Esophagus squamous epithelium (tissue), 5 donors: ENCODE data around the gene CPPED1. TPM values are rescaled to one million over a fixed set of nuclear protein-coding genes. Genes with fewer than 3 reads are reported as not detected.

Experiments used
- DNase-seq: peaks from one replicate; lab custom pipeline; 2025; lab: John Stamatoyannopoulos, UW
- H3K27ac ChIP-seq, 4 donors: fragments of 200-600 bp; sonication (generic); one replicate each; pipeline ENCODE4 v1.5.1; 2016 to 2019; ENCODE audit warnings: mild to moderate bottlenecking in 1 of 4
- H3K27me3 ChIP-seq, 4 donors: fragments of 200-600 bp; sonication (generic); 1 replicate in 3 of 4; 2 replicates in 1 of 4; pipeline versions ENCODE4 v1.5.1 to v1.6.0; 2017 to 2021; ENCODE audit warnings: antibody characterized with exemption in 1 of 4
- H3K36me3 ChIP-seq, 3 donors: fragments of 200-600 bp; sonication (generic); one replicate each; pipeline ENCODE4 v1.5.1; 2016 to 2019
- H3K4me1 ChIP-seq, 3 donors: fragments of 200-600 bp; sonication (generic); one replicate each; pipeline ENCODE4 v1.5.1; 2017 to 2019
- H3K4me3 ChIP-seq, 4 donors: fragments of 200-600 bp; sonication (generic); 1 replicate in 3 of 4; 2 replicates in 1 of 4; pipeline ENCODE4 v1.5.1; 2016 to 2019; ENCODE audit warnings: mild to moderate bottlenecking in 2 of 4, moderate library complexity in 1 of 4
- H3K9me3 ChIP-seq, 3 donors: fragments of 200-600 bp; sonication (generic); one replicate each; pipeline ENCODE4 v1.5.1; 2016 to 2019
- POLR2A ChIP-seq, 4 donors: fragments of 450-650 bp; IDR thresholded peaks; one replicate each; pipeline ENCODE4 v1.6.1; 2017; ENCODE audit warnings: antibody characterized with exemption in 4 of 4, mild to moderate bottlenecking in 4 of 4, moderate library complexity in 3 of 4
- WGBS, 2 donors: methylation state at CpG; one replicate each; pipeline ENCODE4 v1.1.5; 2018; 5-methylcytosine and 5-hydroxymethylcytosine counted together
- intact Hi-C: fragments of 100-400 bp; cut with DNase I; formaldehyde crosslinking; loops from one replicate; pipeline ENCODE4 v1.15.0; 2022
- total RNA-seq, 4 donors: library from RNA; depleted of rRNA; stranded (reverse); fragments of >200 nt; gene quantifications; one replicate each; pipeline ENCODE4 v1.1.0, GENCODE V29; 2016
- TF ChIP-seq, protein P1 (sequence below), 6 experiments: fragments of 450-650 bp in 4 of 6; fragments of 200-600 bp in 2 of 6; sonication (generic) in 2 of 6; IDR thresholded peaks; one replicate each; pipeline ENCODE4 v1.5.1; 2016 to 2019; ENCODE audit warnings: antibody characterized with exemption in 6 of 6, mild to moderate bottlenecking in 4 of 6, moderate library complexity in 4 of 6
- donor health status: DM: yes; HTN: yes; CAD: no.

The CPPED1 gene
- total RNA-seq, 4 donors from 2014 or later: 14.3 to 45.6 (median 16.8) TPM

DNA sequence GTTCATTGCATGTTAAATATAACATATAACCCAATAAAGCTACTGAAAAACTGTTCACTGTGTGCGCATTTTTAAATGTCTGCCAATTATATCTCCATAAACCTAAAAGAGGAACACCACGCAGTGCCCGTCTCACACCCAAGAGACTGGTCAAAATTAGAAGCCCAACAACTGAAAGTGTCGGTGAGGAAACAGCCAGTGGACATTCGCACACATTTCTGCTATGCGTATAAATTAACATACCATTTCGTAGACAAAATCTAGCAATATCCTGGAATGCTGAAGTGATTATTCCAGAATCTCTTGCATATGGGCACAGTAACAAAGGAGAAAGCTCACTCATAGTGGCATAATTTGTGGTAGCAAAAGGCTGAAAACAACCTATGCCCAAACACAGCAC lies 55.9 kb downstream of the CPPED1 start:
- Histone ChIP-seq H3K36me3 (no peaks in the 10 kb centered on the region), H3K4me3 (no peak overlapping the region), H3K4me1 (no peaks in the 10 kb centered on the region), H3K27ac (no peak overlapping the region), H3K9me3 (peaks cover 0 to 14% (median 0%) of the 10 kb centered on the region in 3 donors), H3K27me3 (no peaks in the 10 kb centered on the region)
- DNase-seq: no peak
- intact Hi-C loops: no loop called here
- 92 to 93% methylated on average over 7 of the region's 7 CpGs for WGBS, 2 donors
- TF ChIP-seq POLR2A (IDR thresholded peaks at IDR 0.05): no peak
- TF ChIP-seq, protein P1, sequence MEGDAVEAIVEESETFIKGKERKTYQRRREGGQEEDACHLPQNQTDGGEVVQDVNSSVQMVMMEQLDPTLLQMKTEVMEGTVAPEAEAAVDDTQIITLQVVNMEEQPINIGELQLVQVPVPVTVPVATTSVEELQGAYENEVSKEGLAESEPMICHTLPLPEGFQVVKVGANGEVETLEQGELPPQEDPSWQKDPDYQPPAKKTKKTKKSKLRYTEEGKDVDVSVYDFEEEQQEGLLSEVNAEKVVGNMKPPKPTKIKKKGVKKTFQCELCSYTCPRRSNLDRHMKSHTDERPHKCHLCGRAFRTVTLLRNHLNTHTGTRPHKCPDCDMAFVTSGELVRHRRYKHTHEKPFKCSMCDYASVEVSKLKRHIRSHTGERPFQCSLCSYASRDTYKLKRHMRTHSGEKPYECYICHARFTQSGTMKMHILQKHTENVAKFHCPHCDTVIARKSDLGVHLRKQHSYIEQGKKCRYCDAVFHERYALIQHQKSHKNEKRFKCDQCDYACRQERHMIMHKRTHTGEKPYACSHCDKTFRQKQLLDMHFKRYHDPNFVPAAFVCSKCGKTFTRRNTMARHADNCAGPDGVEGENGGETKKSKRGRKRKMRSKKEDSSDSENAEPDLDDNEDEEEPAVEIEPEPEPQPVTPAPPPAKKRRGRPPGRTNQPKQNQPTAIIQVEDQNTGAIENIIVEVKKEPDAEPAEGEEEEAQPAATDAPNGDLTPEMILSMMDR (IDR thresholded peaks at IDR 0.05): no peak

DNA sequence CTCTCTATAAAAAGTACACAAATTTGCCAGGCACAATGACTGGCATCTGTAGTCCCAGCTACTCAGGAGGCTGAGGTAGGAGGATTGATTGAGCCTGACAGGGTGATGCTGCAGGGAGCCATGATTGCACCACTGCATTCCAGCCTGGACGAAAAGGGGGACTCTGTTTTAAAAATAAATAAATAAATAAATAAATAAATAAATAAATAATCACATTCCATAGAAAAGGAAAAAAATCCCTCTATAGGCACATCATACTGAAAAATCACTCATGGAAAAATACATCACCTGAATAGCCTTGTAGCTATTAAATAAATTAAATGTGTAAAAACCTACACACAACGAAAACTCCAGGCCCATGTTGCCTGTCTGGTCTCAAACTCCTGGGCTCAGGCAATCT lies 56.4 kb downstream of the CPPED1 start:
- Histone ChIP-seq H3K4me1 (no peaks in the 10 kb centered on the region), H3K4me3 (no peak overlapping the region), H3K36me3 (no peaks in the 10 kb centered on the region), H3K9me3 (peaks cover 0 to 14% (median 0%) of the 10 kb centered on the region in 3 donors), H3K27me3 (no peaks in the 10 kb centered on the region), H3K27ac (no peak overlapping the region)
- intact Hi-C loops: no loop called here
- 88 to 92% methylated on average over 2 of the region's 2 CpGs for WGBS, 2 donors
- no peak for DNase-seq
- no peak for TF ChIP-seq POLR2A (IDR thresholded peaks at IDR 0.05)
- TF ChIP-seq, protein P1 (IDR thresholded peaks at IDR 0.05): no peak

DNA sequence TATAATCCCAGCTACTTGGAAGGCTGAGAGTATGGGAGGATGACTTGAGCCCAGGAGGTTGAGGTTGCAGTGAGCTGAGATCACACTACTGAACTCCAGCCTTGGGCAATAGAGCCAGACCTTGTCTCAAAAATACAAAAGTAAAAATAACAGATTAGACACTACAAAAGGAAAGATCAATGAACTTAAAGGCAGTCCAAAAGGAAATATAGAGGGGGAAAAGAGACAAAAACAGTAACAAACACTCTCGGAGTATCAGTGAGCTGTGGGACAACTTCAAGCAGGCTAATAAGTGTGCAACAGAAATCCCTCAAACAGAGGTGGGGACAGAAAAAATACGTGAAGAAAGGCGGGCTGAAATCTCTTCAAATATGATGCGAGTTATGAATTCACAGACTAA lies 58.8 kb downstream of the CPPED1 start:
- no peak for TF ChIP-seq POLR2A (IDR thresholded peaks at IDR 0.05)
- TF ChIP-seq, protein P1 (IDR thresholded peaks at IDR 0.05): no peak
- intact Hi-C loops: no loop called here
- Histone ChIP-seq H3K4me1 (no peaks in the 10 kb centered on the region), H3K4me3 (no peak overlapping the region), H3K27ac (no peak overlapping the region), H3K9me3 (peaks cover 0 to 14% (median 0%) of the 10 kb centered on the region in 3 donors), H3K36me3 (peaks cover 0 to 18% (median 0%) of the 10 kb centered on the region in 3 donors), H3K27me3 (no peaks in the 10 kb centered on the region)
- no peak for DNase-seq
- WGBS, 2 donors: 97% methylated on average over 4 of the region's 4 CpGs

DNA sequence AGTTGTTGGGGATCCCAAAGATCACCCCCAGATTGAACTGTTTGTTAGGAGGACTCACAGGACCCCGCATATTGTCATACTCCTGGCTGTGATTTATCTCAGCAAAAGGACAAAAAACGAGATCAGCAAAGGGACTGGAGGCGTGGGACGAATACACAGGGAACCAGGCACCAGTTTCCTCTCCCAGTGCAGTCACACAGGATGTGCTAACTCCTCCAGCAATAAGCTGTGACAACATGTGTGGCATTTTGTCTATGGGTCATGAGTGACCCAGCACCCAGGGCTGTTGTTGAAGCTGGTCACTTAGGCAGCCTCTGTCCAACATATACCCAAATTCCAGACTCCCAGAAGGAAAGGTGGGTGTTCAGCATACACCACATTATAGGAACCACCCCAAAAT lies 60.9 kb downstream of the CPPED1 start:
- no peak overlapping the region for H3K4me3 ChIP-seq
- WGBS, 2 donors: 67 to 93% methylated on average over 1 to 4 of the region's 4 CpGs
- intact Hi-C loops: no loop called here
- no peak for TF ChIP-seq POLR2A (IDR thresholded peaks at IDR 0.05)
- TF ChIP-seq, protein P1 (IDR thresholded peaks at IDR 0.05): no peak
- DNase-seq: no peak
- no peaks in the 10 kb centered on the region for H3K4me1 ChIP-seq
- peaks cover 0 to 14% (median 0%) of the 10 kb centered on the region in 3 donors for H3K9me3 ChIP-seq
- no peak overlapping the region for H3K27ac ChIP-seq
- no peaks in the 10 kb centered on the region for H3K27me3 ChIP-seq
- peaks cover 0 to 38% (median 0%) of the 10 kb centered on the region in 3 donors for H3K36me3 ChIP-seq

DNA sequence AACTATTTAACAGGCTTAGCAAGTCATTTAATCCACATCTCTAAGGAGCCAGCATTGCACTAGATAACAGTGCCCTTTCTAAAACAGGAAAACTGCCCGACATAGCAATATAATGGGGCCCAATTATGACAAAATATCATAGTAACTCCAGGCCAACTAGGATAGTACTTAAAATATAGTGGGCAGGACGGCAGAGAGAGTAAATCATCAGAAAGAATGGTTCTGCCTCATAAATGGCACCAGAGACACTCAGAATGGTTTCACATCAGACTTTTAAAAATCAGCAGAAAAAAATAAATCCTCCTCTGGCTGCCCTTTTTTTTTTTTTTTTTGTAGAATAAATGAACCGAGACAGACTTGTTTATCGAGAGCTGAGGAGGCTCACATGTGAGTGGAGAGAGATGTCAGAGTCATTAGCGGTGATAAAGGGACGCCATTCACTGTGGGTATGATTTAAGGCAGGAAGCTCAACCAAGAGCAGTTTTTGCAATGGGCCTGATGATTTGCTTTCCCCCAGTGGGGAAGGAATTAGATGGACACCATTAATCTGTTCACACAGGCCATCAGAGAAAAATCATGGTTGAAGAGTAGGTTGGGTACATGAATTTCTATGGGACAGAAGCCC lies 62.6 kb downstream of the CPPED1 start:
- no peaks in the 10 kb centered on the region for H3K4me1 ChIP-seq
- 87% methylated on average over 6 of the region's 6 CpGs for WGBS, 2 donors
- no peak for DNase-seq
- TF ChIP-seq POLR2A (IDR thresholded peaks at IDR 0.05): no peak
- TF ChIP-seq, protein P1 (IDR thresholded peaks at IDR 0.05): no peak
- no peak overlapping the region for H3K4me3 ChIP-seq
- intact Hi-C loops: no loop called here
- peaks cover 0 to 50% (median 0%) of the 10 kb centered on the region in 3 donors for H3K36me3 ChIP-seq
- H3K9me3 ChIP-seq: peaks cover 0 to 14% (median 0%) of the 10 kb centered on the region in 3 donors
- no peaks in the 10 kb centered on the region for H3K27me3 ChIP-seq
- H3K27ac ChIP-seq: no peak overlapping the region
